K562 (cell line): ENCODE data around the gene FAM89B. TPM values are rescaled to one million over a fixed set of nuclear protein-coding genes. Genes with fewer than 3 reads are reported as not detected.

ENCODE experiments used
- COPS2 ChIP-seq: fragments of 450-650 bp; conservative IDR thresholded peaks from 2 replicates; pipeline ENCODE4 v1.6.1; 2016; ENCODE audit warnings: mild to moderate bottlenecking, moderate library complexity
- CTBP1 ChIP-seq: fragments of 450-650 bp; IDR thresholded peaks from 2 replicates; pipeline ENCODE4 v1.6.1; 2016; ENCODE audit warnings: borderline replicate concordance
- FOXA1 ChIP-seq: fragments of 450-650 bp; IDR thresholded peaks from 2 replicates; pipeline ENCODE4 v1.6.1; 2016; ENCODE audit warnings: mild to moderate bottlenecking, borderline replicate concordance
- HDAC3 ChIP-seq: fragments of 450-650 bp; IDR thresholded peaks from 2 replicates; pipeline ENCODE4 v1.6.1; 2018; ENCODE audit warnings: borderline replicate concordance, mild to moderate bottlenecking, moderate library complexity; ENCODE audit not compliant: partially characterized antibody
- HIVEP1 ChIP-seq: fragments of 250-450 bp; sonication (Bioruptor Pico); IDR thresholded peaks from 2 replicates; pipeline ENCODE4 v1.4.0; 2020; ENCODE audit warnings: mild to moderate bottlenecking
- JUND ChIP-seq, 2 experiments: IDR thresholded peaks; 2 replicates in 1 of 2; 3 replicates in 1 of 2; pipeline ENCODE4 v1.6.1; 2011; ENCODE audit warnings: borderline replicate concordance in 2 of 2, low read depth in 2 of 2, low read length in 2 of 2, improper control_type of control experiment in 1 of 2, missing biosample characterization in 1 of 2, missing genetic modification characterization in 1 of 2, missing genetic modification reagents in 1 of 2
- KDM5B ChIP-seq: fragments of 200-600 bp; sonication (generic); IDR thresholded peaks from 2 replicates; pipeline ENCODE4 v1.6.1; 2012; ENCODE audit warnings: low read depth, mild to moderate bottlenecking, moderate library complexity, low read length, control low read depth, inconsistent platforms; ENCODE audit not compliant: insufficient replicate concordance
- LARP7 ChIP-seq: fragments of 450-650 bp; IDR thresholded peaks from 2 replicates; pipeline ENCODE4 v1.6.1; 2016
- SRSF1 ChIP-seq: fragments of 200-400 bp; formaldehyde crosslinking; IDR thresholded peaks from 2 replicates; pipeline ENCODE4 v1.6.1; 2017; ENCODE audit warnings: mild to moderate bottlenecking, low read depth, low read length, moderate library complexity
- STAT5A ChIP-seq: IDR thresholded peaks from 2 replicates; pipeline ENCODE4 v1.6.1; 2012; ENCODE audit warnings: low read length, inconsistent platforms, borderline replicate concordance
- TAF1 ChIP-seq: IDR thresholded peaks from 2 replicates; pipeline ENCODE4 v1.6.1; 2011; ENCODE audit warnings: mild to moderate bottlenecking, low read length, moderate library complexity; ENCODE audit not compliant: insufficient read depth, control insufficient read depth, severe bottlenecking; ENCODE audit errors: extremely low read depth
- ZBED1 ChIP-seq: IDR thresholded peaks from 2 replicates; pipeline ENCODE4 v1.6.1; 2014
- ZFP30 ChIP-seq: fragments of 250-450 bp; sonication (Bioruptor Pico); IDR thresholded peaks from 2 replicates; pipeline ENCODE4 v1.8.0; 2022; ENCODE audit warnings: moderate library complexity, mild to moderate bottlenecking, inconsistent platforms, borderline replicate concordance
- ZSCAN32 ChIP-seq: fragments of 450-650 bp; formaldehyde crosslinking; IDR thresholded peaks from 2 replicates; pipeline ENCODE4 v1.4.0; 2020; ENCODE audit warnings: mild to moderate bottlenecking, moderate library complexity
- polyA plus RNA-seq, 8 experiments: library from polyadenylated mRNA; depleted of rRNA in 4 of 8; stranded (reverse) in 5 of 8; unstranded in 3 of 8; fragments of >200 nt; fragmentation: Nextera tagmentation in 2 of 8; fragmentation: Illumina TruSeq in 1 of 8; extraction: Ambion mirVana in 2 of 8; extraction: Trizol in 1 of 8; gene quantifications; 2 replicates each; pipeline versions ENCODE4 v1.2.1 to v1.2.3, GENCODE V29; 2011 to 2014; ENCODE audit warnings: inconsistent platforms in 1 of 8, missing spikeins in 1 of 8
- total RNA-seq, 7 experiments: library from RNA; depleted of rRNA in 6 of 7; stranded (reverse); fragments of >200 nt in 6 of 7; fragmentation: Illumina TruSeq in 2 of 7; extraction: Trizol in 2 of 7; gene quantifications; 2 replicates each; pipeline versions ENCODE4 v1.2.1 to v1.2.3, GENCODE V29; 2011 to 2021; ENCODE audit warnings: low replicate concordance in 1 of 7
- TF ChIP-seq, protein P1 (sequence below): fragments of 450-650 bp; IDR thresholded peaks from 2 replicates; pipeline ENCODE4 v1.6.1; 2017; ENCODE audit warnings: antibody characterized with exemption, mild to moderate bottlenecking
- TF ChIP-seq, protein P2 (sequence below): fragments of 250-450 bp; sonication (Bioruptor Pico); IDR thresholded peaks from 2 replicates; pipeline ENCODE4 v1.9.0; 2021; ENCODE audit warnings: mild to moderate bottlenecking
- TF ChIP-seq, protein P3 (sequence below): sonication (generic); formaldehyde crosslinking; IDR thresholded peaks from 2 replicates; pipeline ENCODE4 v1.8.0; 2022; ENCODE audit warnings: mild to moderate bottlenecking, missing genetic modification reagents
- TF ChIP-seq, protein P4 (sequence below): fragments of 250-450 bp; sonication (Bioruptor Pico); IDR thresholded peaks from 2 replicates; pipeline ENCODE4 v1.8.0; 2022; ENCODE audit warnings: inconsistent platforms, mild to moderate bottlenecking, moderate library complexity, borderline replicate concordance
- TF ChIP-seq, protein P5 (sequence below): fragments of 450-650 bp; IDR thresholded peaks from one replicate; pipeline ENCODE4 v1.6.1; 2018; ENCODE audit warnings: mild to moderate bottlenecking, moderate library complexity; ENCODE audit not compliant: partially characterized antibody

The FAM89B gene
- total and polyA plus RNA-seq, 9 of the 15 experiments (the other 6 are each of a cell fraction or from before 2014, with no cell fraction given): 0.32 to 27.6 (median 11.9) TPM

DNA sequence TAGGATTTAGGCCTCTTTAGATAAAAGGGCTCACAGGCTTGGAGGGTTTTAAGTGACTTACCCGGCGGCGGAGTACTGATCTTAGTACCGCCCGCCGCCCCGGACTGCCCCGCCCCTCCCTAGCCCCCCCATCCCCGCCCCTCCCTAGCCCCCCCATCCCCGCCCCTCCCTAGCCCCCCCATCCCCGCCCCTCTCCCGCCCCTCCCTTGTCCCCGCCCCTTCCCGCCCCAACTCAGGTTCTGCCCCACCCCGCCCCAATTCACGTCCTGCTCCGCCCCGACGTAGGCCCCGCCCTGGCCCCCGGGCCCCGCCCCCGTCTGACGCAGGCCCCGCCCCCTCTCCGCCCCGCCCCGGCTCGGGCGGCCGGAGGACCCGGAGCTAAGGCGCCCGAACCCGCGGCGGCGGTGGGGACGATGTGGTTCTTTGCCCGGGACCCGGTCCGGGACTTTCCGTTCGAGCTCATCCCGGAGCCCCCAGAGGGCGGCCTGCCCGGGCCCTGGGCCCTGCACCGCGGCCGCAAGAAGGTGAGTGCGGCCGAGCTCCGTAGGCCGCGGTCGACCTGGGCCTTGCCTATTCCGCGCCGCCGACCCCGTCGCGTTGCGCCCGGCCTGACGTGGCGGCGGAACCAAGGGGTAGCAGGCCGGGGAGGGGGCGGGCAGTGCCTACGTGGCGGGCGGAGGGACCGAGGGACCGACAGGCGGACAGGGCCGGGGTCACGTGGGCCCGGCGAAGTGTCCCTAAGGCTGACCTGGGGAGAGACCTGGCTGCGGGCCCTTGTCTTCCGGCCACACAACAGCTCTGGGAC, 47.4 kb upstream of the FAM89B start, which contains the start of gene SCYL1 (continued):
- TF ChIP-seq, protein P1, sequence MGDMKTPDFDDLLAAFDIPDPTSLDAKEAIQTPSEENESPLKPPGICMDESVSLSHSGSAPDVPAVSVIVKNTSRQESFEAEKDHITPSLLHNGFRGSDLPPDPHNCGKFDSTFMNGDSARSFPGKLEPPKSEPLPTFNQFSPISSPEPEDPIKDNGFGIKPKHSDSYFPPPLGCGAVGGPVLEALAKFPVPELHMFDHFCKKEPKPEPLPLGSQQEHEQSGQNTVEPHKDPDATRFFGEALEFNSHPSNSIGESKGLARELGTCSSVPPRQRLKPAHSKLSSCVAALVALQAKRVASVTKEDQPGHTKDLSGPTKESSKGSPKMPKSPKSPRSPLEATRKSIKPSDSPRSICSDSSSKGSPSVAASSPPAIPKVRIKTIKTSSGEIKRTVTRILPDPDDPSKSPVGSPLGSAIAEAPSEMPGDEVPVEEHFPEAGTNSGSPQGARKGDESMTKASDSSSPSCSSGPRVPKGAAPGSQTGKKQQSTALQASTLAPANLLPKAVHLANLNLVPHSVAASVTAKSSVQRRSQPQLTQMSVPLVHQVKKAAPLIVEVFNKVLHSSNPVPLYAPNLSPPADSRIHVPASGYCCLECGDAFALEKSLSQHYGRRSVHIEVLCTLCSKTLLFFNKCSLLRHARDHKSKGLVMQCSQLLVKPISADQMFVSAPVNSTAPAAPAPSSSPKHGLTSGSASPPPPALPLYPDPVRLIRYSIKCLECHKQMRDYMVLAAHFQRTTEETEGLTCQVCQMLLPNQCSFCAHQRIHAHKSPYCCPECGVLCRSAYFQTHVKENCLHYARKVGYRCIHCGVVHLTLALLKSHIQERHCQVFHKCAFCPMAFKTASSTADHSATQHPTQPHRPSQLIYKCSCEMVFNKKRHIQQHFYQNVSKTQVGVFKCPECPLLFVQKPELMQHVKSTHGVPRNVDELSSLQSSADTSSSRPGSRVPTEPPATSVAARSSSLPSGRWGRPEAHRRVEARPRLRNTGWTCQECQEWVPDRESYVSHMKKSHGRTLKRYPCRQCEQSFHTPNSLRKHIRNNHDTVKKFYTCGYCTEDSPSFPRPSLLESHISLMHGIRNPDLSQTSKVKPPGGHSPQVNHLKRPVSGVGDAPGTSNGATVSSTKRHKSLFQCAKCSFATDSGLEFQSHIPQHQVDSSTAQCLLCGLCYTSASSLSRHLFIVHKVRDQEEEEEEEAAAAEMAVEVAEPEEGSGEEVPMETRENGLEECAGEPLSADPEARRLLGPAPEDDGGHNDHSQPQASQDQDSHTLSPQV: peak; percentile 34; the same call in 1 of the 2 replicates
- TF ChIP-seq, protein P2, sequence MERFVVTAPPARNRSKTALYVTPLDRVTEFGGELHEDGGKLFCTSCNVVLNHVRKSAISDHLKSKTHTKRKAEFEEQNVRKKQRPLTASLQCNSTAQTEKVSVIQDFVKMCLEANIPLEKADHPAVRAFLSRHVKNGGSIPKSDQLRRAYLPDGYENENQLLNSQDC (CRISPR knock-in tag): no peak
- peak; percentile 43 for TF ChIP-seq KDM5B
- no peak for TF ChIP-seq ZFP30 (CRISPR knock-in tag)
- TF ChIP-seq, protein P3, sequence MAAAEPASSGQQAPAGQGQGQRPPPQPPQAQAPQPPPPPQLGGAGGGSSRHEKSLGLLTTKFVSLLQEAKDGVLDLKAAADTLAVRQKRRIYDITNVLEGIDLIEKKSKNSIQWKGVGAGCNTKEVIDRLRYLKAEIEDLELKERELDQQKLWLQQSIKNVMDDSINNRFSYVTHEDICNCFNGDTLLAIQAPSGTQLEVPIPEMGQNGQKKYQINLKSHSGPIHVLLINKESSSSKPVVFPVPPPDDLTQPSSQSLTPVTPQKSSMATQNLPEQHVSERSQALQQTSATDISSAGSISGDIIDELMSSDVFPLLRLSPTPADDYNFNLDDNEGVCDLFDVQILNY (CRISPR knock-in tag): 0 out of 2 replicates have a peak, but pooled peaks have one; percentile 45
- TF ChIP-seq, protein P4, sequence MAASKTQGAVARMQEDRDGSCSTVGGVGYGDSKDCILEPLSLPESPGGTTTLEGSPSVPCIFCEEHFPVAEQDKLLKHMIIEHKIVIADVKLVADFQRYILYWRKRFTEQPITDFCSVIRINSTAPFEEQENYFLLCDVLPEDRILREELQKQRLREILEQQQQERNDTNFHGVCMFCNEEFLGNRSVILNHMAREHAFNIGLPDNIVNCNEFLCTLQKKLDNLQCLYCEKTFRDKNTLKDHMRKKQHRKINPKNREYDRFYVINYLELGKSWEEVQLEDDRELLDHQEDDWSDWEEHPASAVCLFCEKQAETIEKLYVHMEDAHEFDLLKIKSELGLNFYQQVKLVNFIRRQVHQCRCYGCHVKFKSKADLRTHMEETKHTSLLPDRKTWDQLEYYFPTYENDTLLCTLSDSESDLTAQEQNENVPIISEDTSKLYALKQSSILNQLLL (CRISPR knock-in tag): no peak
- TF ChIP-seq FOXA1: no peak
- no peak for TF ChIP-seq STAT5A
- no peak for TF ChIP-seq ZSCAN32 (CRISPR knock-in tag)
- no peak for TF ChIP-seq JUND (IDR thresholded peaks at IDR 0.05; ENCODE audit: borderline replicate concordance, low read depth, low read length)
- TF ChIP-seq JUND (tag; IDR thresholded peaks at IDR 0.05; ENCODE audit: borderline replicate concordance, low read depth, low read length): no peak
- peak; percentile 47; the same call in 1 of the 2 replicates for TF ChIP-seq CTBP1
- TF ChIP-seq TAF1: peak; percentile 63
- TF ChIP-seq SRSF1: no peak
- 0 out of 2 replicates have a peak, but pooled peaks have one; percentile 26 for TF ChIP-seq HIVEP1 (CRISPR knock-in tag)
- no peak for TF ChIP-seq ZBED1
- TF ChIP-seq COPS2: no peak
- TF ChIP-seq, protein P5, sequence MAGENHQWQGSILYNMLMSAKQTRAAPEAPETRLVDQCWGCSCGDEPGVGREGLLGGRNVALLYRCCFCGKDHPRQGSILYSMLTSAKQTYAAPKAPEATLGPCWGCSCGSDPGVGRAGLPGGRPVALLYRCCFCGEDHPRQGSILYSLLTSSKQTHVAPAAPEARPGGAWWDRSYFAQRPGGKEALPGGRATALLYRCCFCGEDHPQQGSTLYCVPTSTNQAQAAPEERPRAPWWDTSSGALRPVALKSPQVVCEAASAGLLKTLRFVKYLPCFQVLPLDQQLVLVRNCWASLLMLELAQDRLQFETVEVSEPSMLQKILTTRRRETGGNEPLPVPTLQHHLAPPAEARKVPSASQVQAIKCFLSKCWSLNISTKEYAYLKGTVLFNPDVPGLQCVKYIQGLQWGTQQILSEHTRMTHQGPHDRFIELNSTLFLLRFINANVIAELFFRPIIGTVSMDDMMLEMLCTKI: no peak
- TF ChIP-seq HDAC3: no peak
- TF ChIP-seq LARP7: no peak
